Chondrocyte (in vitro differentiated cells): ENCODE results near the gene MSH5. TPM values are rescaled to one million over a fixed set of nuclear protein-coding genes. Genes with fewer than 3 reads are reported as not detected.

ENCODE experiments used
- DNase-seq: peaks from one replicate; pipeline ENCODE4 v3.0.0; 2021; ENCODE audit warnings: mixed read lengths, low spot score
- H3K27ac Mint-ChIP-seq: one replicate; pipeline ENCODE4 v1.8.0; 2021; ENCODE audit warnings: mild to moderate bottlenecking, moderate library complexity, mixed read lengths; ENCODE audit not compliant: unreplicated experiment
- H3K27me3 Mint-ChIP-seq: 2 replicates; pipeline ENCODE4 v1.8.0; 2021; ENCODE audit warnings: low read depth, mixed read lengths
- H3K36me3 Mint-ChIP-seq: 2 replicates; pipeline ENCODE4 v1.8.0; 2021; ENCODE audit warnings: low read depth, mixed read lengths
- H3K4me1 Mint-ChIP-seq: 2 replicates; pipeline ENCODE4 v1.8.0; 2021; ENCODE audit warnings: low read depth, mild to moderate bottlenecking, mixed read lengths
- H3K4me3 Mint-ChIP-seq: one replicate; pipeline ENCODE4 v1.8.0; 2021; ENCODE audit warnings: mild to moderate bottlenecking, moderate library complexity, mixed read lengths; ENCODE audit not compliant: unreplicated experiment
- H3K9me3 Mint-ChIP-seq: 2 replicates; pipeline ENCODE4 v1.8.0; 2021; ENCODE audit warnings: low read depth, mixed read lengths
- total RNA-seq: library from RNA; stranded (reverse); gene quantifications from 3 replicates; pipeline ENCODE4 v1.2.1, GENCODE V29; 2021
- TF ChIP-seq, protein P1 (sequence below): fragments of 200-600 bp; sonication (generic); IDR thresholded peaks from 2 replicates; pipeline ENCODE4 v1.5.0; 2021; ENCODE audit warnings: antibody characterized with exemption, mild to moderate bottlenecking, moderate library complexity

The MSH5 gene
- total RNA-seq, 1 donor from 2014 or later: 9.4 TPM

DNA sequence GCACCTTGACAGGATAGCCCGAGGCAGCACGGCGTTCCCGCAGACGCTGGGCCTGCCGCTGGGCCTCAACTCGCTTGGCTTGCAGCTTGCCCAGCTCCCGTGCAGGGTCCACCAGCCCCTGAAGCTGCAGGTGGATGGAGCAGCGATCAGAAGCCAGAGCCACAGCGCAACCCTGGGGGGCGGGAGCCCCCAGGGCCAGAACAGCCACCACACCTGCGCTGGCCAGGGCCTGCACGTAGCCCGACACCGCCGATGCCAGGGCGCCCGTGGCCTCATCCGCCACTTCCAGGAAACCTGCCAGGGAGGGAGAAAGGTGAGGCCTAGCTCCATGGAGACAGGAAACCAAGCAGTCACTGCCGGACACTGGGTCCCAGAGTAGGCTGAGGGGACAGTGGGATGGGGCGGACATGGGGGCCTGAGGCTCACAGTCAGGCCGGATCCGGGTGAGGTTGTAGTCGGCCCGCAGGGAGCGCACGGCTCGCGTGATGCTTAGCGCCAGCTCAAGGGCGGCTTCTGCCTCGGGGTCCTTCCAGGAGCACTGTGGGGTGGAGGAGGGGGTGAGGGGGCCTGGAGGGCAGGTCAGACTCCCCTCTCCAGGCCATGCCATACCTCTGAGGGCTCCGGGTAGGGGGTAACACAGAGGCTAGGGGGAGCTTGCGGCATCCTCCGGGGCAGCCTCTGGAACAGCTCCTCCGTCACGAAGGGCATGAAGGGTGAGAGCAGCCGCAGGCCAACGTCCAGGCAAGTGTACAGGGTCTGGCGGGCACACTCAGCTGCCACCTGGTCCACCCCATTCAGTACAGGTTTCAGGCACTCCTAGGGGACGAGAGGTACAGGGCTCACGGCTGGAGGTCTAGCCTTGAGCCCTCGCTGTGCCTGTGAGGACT is 39.4 kb downstream of the MSH5 start:
- H3K4me1 Mint-ChIP-seq: peaks cover 10% of the 10 kb centered on the region
- no peaks in the 10 kb centered on the region for H3K9me3 Mint-ChIP-seq
- H3K27me3 Mint-ChIP-seq: no peaks in the 10 kb centered on the region
- H3K36me3 Mint-ChIP-seq: peaks cover 23% of the 10 kb centered on the region
- no peak overlapping the region for H3K27ac Mint-ChIP-seq
- TF ChIP-seq, protein P1, sequence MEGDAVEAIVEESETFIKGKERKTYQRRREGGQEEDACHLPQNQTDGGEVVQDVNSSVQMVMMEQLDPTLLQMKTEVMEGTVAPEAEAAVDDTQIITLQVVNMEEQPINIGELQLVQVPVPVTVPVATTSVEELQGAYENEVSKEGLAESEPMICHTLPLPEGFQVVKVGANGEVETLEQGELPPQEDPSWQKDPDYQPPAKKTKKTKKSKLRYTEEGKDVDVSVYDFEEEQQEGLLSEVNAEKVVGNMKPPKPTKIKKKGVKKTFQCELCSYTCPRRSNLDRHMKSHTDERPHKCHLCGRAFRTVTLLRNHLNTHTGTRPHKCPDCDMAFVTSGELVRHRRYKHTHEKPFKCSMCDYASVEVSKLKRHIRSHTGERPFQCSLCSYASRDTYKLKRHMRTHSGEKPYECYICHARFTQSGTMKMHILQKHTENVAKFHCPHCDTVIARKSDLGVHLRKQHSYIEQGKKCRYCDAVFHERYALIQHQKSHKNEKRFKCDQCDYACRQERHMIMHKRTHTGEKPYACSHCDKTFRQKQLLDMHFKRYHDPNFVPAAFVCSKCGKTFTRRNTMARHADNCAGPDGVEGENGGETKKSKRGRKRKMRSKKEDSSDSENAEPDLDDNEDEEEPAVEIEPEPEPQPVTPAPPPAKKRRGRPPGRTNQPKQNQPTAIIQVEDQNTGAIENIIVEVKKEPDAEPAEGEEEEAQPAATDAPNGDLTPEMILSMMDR: no peak
- no peak for DNase-seq
- H3K4me3 Mint-ChIP-seq: no peak overlapping the region

GRCh38 chr6:31779908-31780307 is 40.1 kb downstream of the MSH5 start:
- TF ChIP-seq, protein P1: no peak
- no peak for DNase-seq
- H3K27me3 Mint-ChIP-seq: no peaks in the 10 kb centered on the region
- H3K4me3 Mint-ChIP-seq: no peak overlapping the region
- peaks cover 10% of the 10 kb centered on the region for H3K4me1 Mint-ChIP-seq
- H3K36me3 Mint-ChIP-seq: peaks cover 29% of the 10 kb centered on the region
- no peak overlapping the region for H3K27ac Mint-ChIP-seq
- no peaks in the 10 kb centered on the region for H3K9me3 Mint-ChIP-seq

- H3K36me3 Mint-ChIP-seq: peaks cover 29% of the 10 kb centered on the region
- TF ChIP-seq, protein P1: no peak
- H3K9me3 Mint-ChIP-seq: no peaks in the 10 kb centered on the region
- DNase-seq: no peak
- H3K4me1 Mint-ChIP-seq: peaks cover 10% of the 10 kb centered on the region
- no peaks in the 10 kb centered on the region for H3K27me3 Mint-ChIP-seq
- no peak overlapping the region for H3K27ac Mint-ChIP-seq
- H3K4me3 Mint-ChIP-seq: no peak overlapping the region
These were observed 40.9 kb downstream of the MSH5 start for GRCh38 chr6:31780507-31781243.

GRCh38 chr6:31781244-31782125 is 41.7 kb downstream of the MSH5 start:
- H3K27ac Mint-ChIP-seq: no peak overlapping the region
- peaks cover 31% of the 10 kb centered on the region for H3K36me3 Mint-ChIP-seq
- no peaks in the 10 kb centered on the region for H3K27me3 Mint-ChIP-seq
- peaks cover 8% of the 10 kb centered on the region for H3K4me1 Mint-ChIP-seq
- TF ChIP-seq, protein P1: no peak
- no peak overlapping the region for H3K4me3 Mint-ChIP-seq
- DNase-seq: no peak
- H3K9me3 Mint-ChIP-seq: no peaks in the 10 kb centered on the region
